Muscle of leg (tissue), 11 donors: ENCODE measurements around the gene ATP6V1B1. TPM values are rescaled to one million over a fixed set of nuclear protein-coding genes. Genes with fewer than 3 reads are reported as not detected.

Source experiments
- DNase-seq: peaks from one replicate; pipeline ENCODE4 v3.0.0; 2013
- H3K27ac ChIP-seq: one replicate; pipeline ENCODE4 v1.5.1; 2013; ENCODE audit warnings: mild to moderate bottlenecking, low read length, control low read depth
- H3K27me3 ChIP-seq: one replicate; pipeline ENCODE4 v1.6.1; 2013; ENCODE audit warnings: low read length; ENCODE audit not compliant: control insufficient read depth, insufficient read depth
- H3K36me3 ChIP-seq: one replicate; pipeline ENCODE4 v1.6.1; 2013; ENCODE audit warnings: low read length; ENCODE audit not compliant: control insufficient read depth, insufficient read depth
- H3K4me1 ChIP-seq: one replicate; pipeline ENCODE4 v1.6.1; 2013; ENCODE audit warnings: low read length; ENCODE audit not compliant: control insufficient read depth, insufficient read depth
- H3K4me3 ChIP-seq: one replicate; pipeline ENCODE4 v1.5.1; 2013; ENCODE audit warnings: low read length, control low read depth
- H3K9me3 ChIP-seq: replicated peaks from 2 replicates; pipeline ENCODE4 v1.6.1; 2013; ENCODE audit warnings: low read depth, low read length; ENCODE audit not compliant: control insufficient read depth
- WGBS: methylation state at CpG from one replicate; pipeline ENCODE4 v1.1.5; 2013; ENCODE audit warnings: missing lambda C conversion rate; ENCODE audit not compliant: insufficient coverage; 5-methylcytosine and 5-hydroxymethylcytosine counted together
- polyA plus RNA-seq, 8 donors: library from polyadenylated mRNA; unstranded; fragments of 120-200 nt; gene quantifications; one replicate each; pipeline versions ENCODE4 v1.2.1 to v1.2.3, GENCODE V29; 2013; ENCODE audit warnings: inconsistent platforms in 1 of 8, low replicate concordance in 1 of 8; ENCODE audit not compliant: insufficient read length in 8 of 8, insufficient read depth in 1 of 8
- total RNA-seq: library from RNA; stranded (reverse); fragments of 120-200 nt; gene quantifications from one replicate; pipeline ENCODE4 v1.2.4, GENCODE V29; 2013

ATP6V1B1 gene
- total and polyA plus RNA-seq, 9 donors: 0.30 to 2.7 (median 0.80) TPM

- DNase-seq: peak; percentile 59
- Histone ChIP-seq H3K27ac (no peak overlapping the region), H3K9me3 (no peaks in the 10 kb centered on the region), H3K27me3 (no peaks in the 10 kb centered on the region), H3K4me3 (no peak overlapping the region), H3K36me3 (peaks cover 64% of the 10 kb centered on the region), H3K4me1 (peaks cover 13% of the 10 kb centered on the region)
- WGBS: 0% methylated on average over 1 of the region's 4 CpGs
These were observed 52.5 kb downstream of the ATP6V1B1 start for GRCh38 chr2:70988151-70988550.

- Histone ChIP-seq H3K36me3 (peaks cover 67% of the 10 kb centered on the region), H3K4me1 (peaks cover 22% of the 10 kb centered on the region), H3K27me3 (no peaks in the 10 kb centered on the region), H3K27ac (no peak overlapping the region), H3K9me3 (no peaks in the 10 kb centered on the region), H3K4me3 (no peak overlapping the region)
- DNase-seq: no peak
- WGBS: 90% methylated on average over 10 of the region's 16 CpGs
These were observed 53.3 kb downstream of the ATP6V1B1 start for GRCh38 chr2:70988726-70989648.

- H3K4me3 ChIP-seq: no peak overlapping the region
- H3K27ac ChIP-seq: no peak overlapping the region
- H3K36me3 ChIP-seq: peaks cover 67% of the 10 kb centered on the region
- H3K4me1 ChIP-seq: peaks cover 24% of the 10 kb centered on the region
- no peak for DNase-seq
- WGBS: 80% methylated on average over 2 of the region's 5 CpGs
- peaks cover under 1% of the 10 kb centered on the region for H3K27me3 ChIP-seq
- H3K9me3 ChIP-seq: no peaks in the 10 kb centered on the region
These were observed 54.5 kb downstream of the ATP6V1B1 start for GRCh38 chr2:70990216-70990615.

- H3K36me3 ChIP-seq: peaks cover 59% of the 10 kb centered on the region
- WGBS: 97% methylated on average over 4 of the region's 5 CpGs
- peaks cover 26% of the 10 kb centered on the region for H3K4me1 ChIP-seq
- no peaks in the 10 kb centered on the region for H3K9me3 ChIP-seq
- DNase-seq: no peak
- H3K27ac ChIP-seq: no peak overlapping the region
- H3K4me3 ChIP-seq: no peak overlapping the region
- H3K27me3 ChIP-seq: peaks cover 3% of the 10 kb centered on the region
These were observed 55.4 kb downstream of the ATP6V1B1 start for GRCh38 chr2:70991142-70991541.

GRCh38 chr2:70991742-70992141, 56.0 kb downstream of the ATP6V1B1 start:
- H3K4me3 ChIP-seq: no peak overlapping the region
- H3K36me3 ChIP-seq: peaks cover 53% of the 10 kb centered on the region
- H3K4me1 ChIP-seq: peaks cover 26% of the 10 kb centered on the region
- H3K27me3 ChIP-seq: peaks cover 3% of the 10 kb centered on the region
- no peak for DNase-seq
- 86% methylated on average over 6 of the region's 9 CpGs for WGBS
- no peak overlapping the region for H3K27ac ChIP-seq
- no peaks in the 10 kb centered on the region for H3K9me3 ChIP-seq

- Histone ChIP-seq H3K27me3 (peaks cover 3% of the 10 kb centered on the region), H3K4me3 (peak overlapping the region; percentile 89), H3K9me3 (no peaks in the 10 kb centered on the region), H3K4me1 (peaks cover 21% of the 10 kb centered on the region), H3K36me3 (peaks cover 41% of the 10 kb centered on the region), H3K27ac (no peak overlapping the region)
- 87% methylated on average over 8 of the region's 12 CpGs for WGBS
- no peak for DNase-seq
These were observed 57.5 kb downstream of the ATP6V1B1 start for GRCh38 chr2:70992945-70993853.

GRCh38 chr2:70994009-70994698, 58.5 kb downstream of the ATP6V1B1 start:
- Histone ChIP-seq H3K27ac (peak overlapping the region; percentile 20), H3K4me1 (peaks cover 19% of the 10 kb centered on the region), H3K27me3 (peaks cover 3% of the 10 kb centered on the region), H3K9me3 (no peaks in the 10 kb centered on the region), H3K4me3 (peak overlapping the region; percentile 89), H3K36me3 (peaks cover 31% of the 10 kb centered on the region)
- 1% methylated on average over 48 of the region's 49 CpGs for WGBS
- no peak for DNase-seq

- Histone ChIP-seq H3K4me1 (peaks cover 19% of the 10 kb centered on the region), H3K4me3 (peak within 1 kb of the TSS; percentile 89), H3K27ac (peak within 1 kb of the TSS; percentile 20), H3K36me3 (peaks cover 25% of the 10 kb centered on the region), H3K9me3 (no peaks in the 10 kb centered on the region), H3K27me3 (peaks cover 3% of the 10 kb centered on the region)
- DNase-seq: peak; percentile 92
- WGBS: under 1% methylated on average over 63 of the region's 65 CpGs
These were observed 59.2 kb downstream of the ATP6V1B1 start, which contains the start of gene TEX261 for GRCh38 chr2:70994699-70995425. Gene TEX261 (minus strand): TSS chr2:70994873. CDS start chr2:70994757, 116 bp downstream.

GRCh38 chr2:70995426-70995729, 59.7 kb downstream of the ATP6V1B1 start:
- peaks cover 21% of the 10 kb centered on the region for H3K36me3 ChIP-seq
- H3K9me3 ChIP-seq: no peaks in the 10 kb centered on the region
- DNase-seq: no peak
- peaks cover 3% of the 10 kb centered on the region for H3K27me3 ChIP-seq
- WGBS: 0% methylated on average over 6 of the region's 11 CpGs
- H3K27ac ChIP-seq: no peak overlapping the region
- peaks cover 19% of the 10 kb centered on the region for H3K4me1 ChIP-seq
- peak overlapping the region; percentile 73 for H3K4me3 ChIP-seq
